GM12891 (cell line): ENCODE measurements around the gene IFNL2.

ENCODE experiments used
- PAX5 ChIP-seq: IDR thresholded peaks from 2 replicates; pipeline ENCODE4 v1.6.1; 2011; ENCODE audit warnings: low read length, moderate library complexity, mild to moderate bottlenecking; ENCODE audit not compliant: insufficient read depth, severe bottlenecking
- POLR2A ChIP-seq: IDR thresholded peaks from 2 replicates; pipeline ENCODE4 v1.6.1; 2011; ENCODE audit warnings: low read depth, low read length, control low read depth
- POLR2AphosphoS5 ChIP-seq: IDR thresholded peaks from 2 replicates; pipeline ENCODE4 v1.6.1; 2011; ENCODE audit warnings: low read depth, low read length, control low read depth
- POU2F2 ChIP-seq: IDR thresholded peaks from 2 replicates; pipeline ENCODE4 v1.6.1; 2011; ENCODE audit warnings: low read depth, mild to moderate bottlenecking, control low read depth, low read length, moderate library complexity
- TAF1 ChIP-seq: IDR thresholded peaks from 2 replicates; pipeline ENCODE4 v1.6.1; 2011; ENCODE audit warnings: low read depth, low read length, control low read depth

DNA sequence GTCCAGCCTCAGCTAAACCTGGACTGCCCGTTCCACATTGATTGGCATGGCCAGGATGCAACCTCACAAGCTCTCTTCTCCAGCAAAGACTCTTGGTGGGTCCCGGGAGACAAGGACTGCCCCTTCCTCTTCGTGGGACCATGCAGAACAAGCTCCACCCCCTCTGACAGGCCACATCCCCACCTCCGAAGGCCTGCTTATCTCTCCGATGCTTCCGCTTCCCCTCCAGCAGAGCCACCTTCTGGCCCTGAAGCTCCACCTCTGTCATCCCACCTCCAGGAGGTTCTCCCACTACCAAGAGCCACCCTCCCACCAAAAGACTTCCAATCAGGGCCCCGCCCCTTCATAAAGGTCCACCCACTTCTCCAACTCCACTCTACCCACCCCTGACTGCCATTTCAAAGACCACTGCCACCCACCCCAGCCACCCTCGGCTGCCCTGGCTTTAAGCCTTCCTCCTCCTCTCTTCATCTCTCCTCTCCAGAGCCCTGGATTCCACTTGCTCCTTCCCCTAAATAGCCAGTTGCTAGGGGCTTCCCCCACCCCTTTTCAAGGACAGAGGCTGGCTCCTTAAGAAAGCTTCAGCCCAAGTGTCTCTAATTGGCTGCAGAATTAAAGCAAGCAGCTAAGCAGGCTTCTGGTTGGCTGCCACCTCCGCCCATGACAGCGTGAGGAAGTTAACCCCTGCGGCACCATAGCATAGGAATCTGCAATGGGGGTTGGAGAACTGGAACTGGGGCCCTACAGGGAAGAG lies 42.5 kb downstream of the IFNL2 start:
- TF ChIP-seq POLR2AphosphoS5 (no peak), POLR2A (no peak), PAX5 (no peak), POU2F2 (no peak), TAF1 (no peak)
